NB4 (cell line): ENCODE results near the gene TBL1XR1.
"Not testable (repeated sequence)": the region's sequence is repeated elsewhere in the genome, so short reads cannot be mapped to it uniquely, and the experiment has no call there.

Source experiments
- CTCF ChIP-seq: IDR thresholded peaks from one replicate; pipeline ENCODE4 v1.5.1; 2012; ENCODE audit warnings: low read depth, low read length
- MYC ChIP-seq: IDR thresholded peaks from 2 replicates; pipeline ENCODE4 v1.6.1; 2011; ENCODE audit warnings: low read depth, low read length
- POLR2A ChIP-seq: IDR thresholded peaks from 2 replicates; pipeline ENCODE4 v1.6.1; 2011; ENCODE audit warnings: mild to moderate bottlenecking; ENCODE audit not compliant: insufficient read length; ENCODE audit errors: extremely low read depth

- not testable (repeated sequence) for TF ChIP-seq CTCF, MYC, POLR2A
Observed at GRCh38 chr3:177188325-177188724, 9.0 kb downstream of the TBL1XR1 start.
